HEK293 (cell line): Measurements from ENCODE around the gene DCD.

ENCODE experiments used
- BCL6B ChIP-seq: fragments of 450-650 bp; formaldehyde crosslinking; IDR thresholded peaks from 2 replicates; pipeline ENCODE4 v1.5.1; 2017; ENCODE audit warnings: missing biosample characterization, missing genetic modification characterization
- MZF1 ChIP-seq: fragments of 450-650 bp; formaldehyde crosslinking; IDR thresholded peaks from 2 replicates; pipeline ENCODE4 v1.5.1; 2017; ENCODE audit warnings: missing biosample characterization, missing genetic modification characterization, borderline replicate concordance
- ZFP37 ChIP-seq: fragments of 450-650 bp; formaldehyde crosslinking; IDR thresholded peaks from 2 replicates; pipeline ENCODE4 v1.5.1; 2016; ENCODE audit warnings: missing biosample characterization, missing genetic modification characterization
- ZNF133 ChIP-seq: fragments of 450-650 bp; formaldehyde crosslinking; IDR thresholded peaks from 2 replicates; pipeline ENCODE4 v1.5.1; 2016; ENCODE audit warnings: missing biosample characterization, missing genetic modification characterization
- ZNF223 ChIP-seq: fragments of 450-650 bp; formaldehyde crosslinking; IDR thresholded peaks from 2 replicates; pipeline ENCODE4 v1.5.1; 2016; ENCODE audit warnings: missing biosample characterization, missing genetic modification characterization
- ZNF350 ChIP-seq: fragments of 450-650 bp; formaldehyde crosslinking; IDR thresholded peaks from 2 replicates; pipeline ENCODE4 v1.5.0; 2017; ENCODE audit warnings: missing biosample characterization, mild to moderate bottlenecking, missing genetic modification characterization
- ZNF747 ChIP-seq: fragments of 450-650 bp; formaldehyde crosslinking; IDR thresholded peaks from 2 replicates; pipeline ENCODE4 v1.5.1; 2016; ENCODE audit warnings: missing biosample characterization, missing genetic modification characterization
- TF ChIP-seq, protein P1 (sequence below): fragments of 450-650 bp; formaldehyde crosslinking; IDR thresholded peaks from 2 replicates; pipeline ENCODE4 v1.5.1; 2016; ENCODE audit warnings: missing biosample characterization, missing genetic modification characterization
- TF ChIP-seq, protein P2 (sequence below): fragments of 450-650 bp; formaldehyde crosslinking; IDR thresholded peaks from 2 replicates; pipeline ENCODE4 v1.5.1; 2016; ENCODE audit warnings: missing biosample characterization, missing genetic modification characterization
- TF ChIP-seq, protein P3 (sequence below): IDR thresholded peaks from 2 replicates; pipeline ENCODE4 v1.6.1; 2011; ENCODE audit warnings: mild to moderate bottlenecking, low read depth, low read length, borderline replicate concordance
- TF ChIP-seq, protein P4 (sequence below): fragments of 450-650 bp; formaldehyde crosslinking; IDR thresholded peaks from 2 replicates; pipeline ENCODE4 v1.5.1; 2016; ENCODE audit warnings: missing biosample characterization, missing genetic modification characterization
- TF ChIP-seq, protein P5 (sequence below): fragments of 450-650 bp; formaldehyde crosslinking; optimal IDR thresholded peaks from 2 replicates; pipeline ENCODE3; 2016; ENCODE audit warnings: missing biosample characterization, mild to moderate bottlenecking, missing genetic modification characterization

- TF ChIP-seq, protein P1, sequence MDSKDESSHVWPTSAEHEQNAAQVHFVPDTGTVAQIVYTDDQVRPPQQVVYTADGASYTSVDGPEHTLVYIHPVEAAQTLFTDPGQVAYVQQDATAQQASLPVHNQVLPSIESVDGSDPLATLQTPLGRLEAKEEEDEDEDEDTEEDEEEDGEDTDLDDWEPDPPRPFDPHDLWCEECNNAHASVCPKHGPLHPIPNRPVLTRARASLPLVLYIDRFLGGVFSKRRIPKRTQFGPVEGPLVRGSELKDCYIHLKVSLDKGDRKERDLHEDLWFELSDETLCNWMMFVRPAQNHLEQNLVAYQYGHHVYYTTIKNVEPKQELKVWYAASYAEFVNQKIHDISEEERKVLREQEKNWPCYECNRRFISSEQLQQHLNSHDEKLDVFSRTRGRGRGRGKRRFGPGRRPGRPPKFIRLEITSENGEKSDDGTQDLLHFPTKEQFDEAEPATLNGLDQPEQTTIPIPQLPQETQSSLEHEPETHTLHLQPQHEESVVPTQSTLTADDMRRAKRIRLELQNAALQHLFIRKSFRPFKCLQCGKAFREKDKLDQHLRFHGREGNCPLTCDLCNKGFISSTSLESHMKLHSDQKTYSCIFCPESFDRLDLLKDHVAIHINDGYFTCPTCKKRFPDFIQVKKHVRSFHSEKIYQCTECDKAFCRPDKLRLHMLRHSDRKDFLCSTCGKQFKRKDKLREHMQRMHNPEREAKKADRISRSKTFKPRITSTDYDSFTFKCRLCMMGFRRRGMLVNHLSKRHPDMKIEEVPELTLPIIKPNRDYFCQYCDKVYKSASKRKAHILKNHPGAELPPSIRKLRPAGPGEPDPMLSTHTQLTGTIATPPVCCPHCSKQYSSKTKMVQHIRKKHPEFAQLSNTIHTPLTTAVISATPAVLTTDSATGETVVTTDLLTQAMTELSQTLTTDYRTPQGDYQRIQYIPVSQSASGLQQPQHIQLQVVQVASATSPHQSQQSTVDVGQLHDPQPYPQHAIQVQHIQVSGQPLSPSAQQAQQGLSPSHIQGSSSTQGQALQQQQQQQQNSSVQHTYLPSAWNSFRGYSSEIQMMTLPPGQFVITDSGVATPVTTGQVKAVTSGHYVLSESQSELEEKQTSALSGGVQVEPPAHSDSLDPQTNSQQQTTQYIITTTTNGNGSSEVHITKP: no peak
- TF ChIP-seq, protein P2, sequence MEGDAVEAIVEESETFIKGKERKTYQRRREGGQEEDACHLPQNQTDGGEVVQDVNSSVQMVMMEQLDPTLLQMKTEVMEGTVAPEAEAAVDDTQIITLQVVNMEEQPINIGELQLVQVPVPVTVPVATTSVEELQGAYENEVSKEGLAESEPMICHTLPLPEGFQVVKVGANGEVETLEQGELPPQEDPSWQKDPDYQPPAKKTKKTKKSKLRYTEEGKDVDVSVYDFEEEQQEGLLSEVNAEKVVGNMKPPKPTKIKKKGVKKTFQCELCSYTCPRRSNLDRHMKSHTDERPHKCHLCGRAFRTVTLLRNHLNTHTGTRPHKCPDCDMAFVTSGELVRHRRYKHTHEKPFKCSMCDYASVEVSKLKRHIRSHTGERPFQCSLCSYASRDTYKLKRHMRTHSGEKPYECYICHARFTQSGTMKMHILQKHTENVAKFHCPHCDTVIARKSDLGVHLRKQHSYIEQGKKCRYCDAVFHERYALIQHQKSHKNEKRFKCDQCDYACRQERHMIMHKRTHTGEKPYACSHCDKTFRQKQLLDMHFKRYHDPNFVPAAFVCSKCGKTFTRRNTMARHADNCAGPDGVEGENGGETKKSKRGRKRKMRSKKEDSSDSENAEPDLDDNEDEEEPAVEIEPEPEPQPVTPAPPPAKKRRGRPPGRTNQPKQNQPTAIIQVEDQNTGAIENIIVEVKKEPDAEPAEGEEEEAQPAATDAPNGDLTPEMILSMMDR: no peak
- TF ChIP-seq, protein P3, sequence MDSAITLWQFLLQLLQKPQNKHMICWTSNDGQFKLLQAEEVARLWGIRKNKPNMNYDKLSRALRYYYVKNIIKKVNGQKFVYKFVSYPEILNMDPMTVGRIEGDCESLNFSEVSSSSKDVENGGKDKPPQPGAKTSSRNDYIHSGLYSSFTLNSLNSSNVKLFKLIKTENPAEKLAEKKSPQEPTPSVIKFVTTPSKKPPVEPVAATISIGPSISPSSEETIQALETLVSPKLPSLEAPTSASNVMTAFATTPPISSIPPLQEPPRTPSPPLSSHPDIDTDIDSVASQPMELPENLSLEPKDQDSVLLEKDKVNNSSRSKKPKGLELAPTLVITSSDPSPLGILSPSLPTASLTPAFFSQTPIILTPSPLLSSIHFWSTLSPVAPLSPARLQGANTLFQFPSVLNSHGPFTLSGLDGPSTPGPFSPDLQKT: no peak
- TF ChIP-seq, protein P4, sequence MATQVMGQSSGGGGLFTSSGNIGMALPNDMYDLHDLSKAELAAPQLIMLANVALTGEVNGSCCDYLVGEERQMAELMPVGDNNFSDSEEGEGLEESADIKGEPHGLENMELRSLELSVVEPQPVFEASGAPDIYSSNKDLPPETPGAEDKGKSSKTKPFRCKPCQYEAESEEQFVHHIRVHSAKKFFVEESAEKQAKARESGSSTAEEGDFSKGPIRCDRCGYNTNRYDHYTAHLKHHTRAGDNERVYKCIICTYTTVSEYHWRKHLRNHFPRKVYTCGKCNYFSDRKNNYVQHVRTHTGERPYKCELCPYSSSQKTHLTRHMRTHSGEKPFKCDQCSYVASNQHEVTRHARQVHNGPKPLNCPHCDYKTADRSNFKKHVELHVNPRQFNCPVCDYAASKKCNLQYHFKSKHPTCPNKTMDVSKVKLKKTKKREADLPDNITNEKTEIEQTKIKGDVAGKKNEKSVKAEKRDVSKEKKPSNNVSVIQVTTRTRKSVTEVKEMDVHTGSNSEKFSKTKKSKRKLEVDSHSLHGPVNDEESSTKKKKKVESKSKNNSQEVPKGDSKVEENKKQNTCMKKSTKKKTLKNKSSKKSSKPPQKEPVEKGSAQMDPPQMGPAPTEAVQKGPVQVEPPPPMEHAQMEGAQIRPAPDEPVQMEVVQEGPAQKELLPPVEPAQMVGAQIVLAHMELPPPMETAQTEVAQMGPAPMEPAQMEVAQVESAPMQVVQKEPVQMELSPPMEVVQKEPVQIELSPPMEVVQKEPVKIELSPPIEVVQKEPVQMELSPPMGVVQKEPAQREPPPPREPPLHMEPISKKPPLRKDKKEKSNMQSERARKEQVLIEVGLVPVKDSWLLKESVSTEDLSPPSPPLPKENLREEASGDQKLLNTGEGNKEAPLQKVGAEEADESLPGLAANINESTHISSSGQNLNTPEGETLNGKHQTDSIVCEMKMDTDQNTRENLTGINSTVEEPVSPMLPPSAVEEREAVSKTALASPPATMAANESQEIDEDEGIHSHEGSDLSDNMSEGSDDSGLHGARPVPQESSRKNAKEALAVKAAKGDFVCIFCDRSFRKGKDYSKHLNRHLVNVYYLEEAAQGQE (tag by site-specific recombination): no peak
- no peak for TF ChIP-seq ZNF133
- TF ChIP-seq ZNF223: no peak
- TF ChIP-seq MZF1: no peak
- TF ChIP-seq ZFP37 (tag by site-specific recombination): no peak
- no peak for TF ChIP-seq ZNF350 (tag by site-specific recombination)
- TF ChIP-seq, protein P5, sequence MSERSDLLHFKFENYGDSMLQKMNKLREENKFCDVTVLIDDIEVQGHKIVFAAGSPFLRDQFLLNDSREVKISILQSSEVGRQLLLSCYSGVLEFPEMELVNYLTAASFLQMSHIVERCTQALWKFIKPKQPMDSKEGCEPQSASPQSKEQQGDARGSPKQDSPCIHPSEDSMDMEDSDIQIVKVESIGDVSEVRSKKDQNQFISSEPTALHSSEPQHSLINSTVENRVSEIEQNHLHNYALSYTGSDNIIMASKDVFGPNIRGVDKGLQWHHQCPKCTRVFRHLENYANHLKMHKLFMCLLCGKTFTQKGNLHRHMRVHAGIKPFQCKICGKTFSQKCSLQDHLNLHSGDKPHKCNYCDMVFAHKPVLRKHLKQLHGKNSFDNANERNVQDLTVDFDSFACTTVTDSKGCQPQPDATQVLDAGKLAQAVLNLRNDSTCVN (tag by site-specific recombination): no peak
- no peak for TF ChIP-seq BCL6B (tag by site-specific recombination)
- no peak for TF ChIP-seq ZNF747 (tag by site-specific recombination)
These were observed 40.0 kb downstream of the DCD start for GRCh38 chr12:54608156-54608555.
